ENCODE measurements around the gene SLC38A2. TPM values are rescaled to one million over a fixed set of nuclear protein-coding genes. Genes with fewer than 3 reads are reported as not detected.

Gene SLC38A2
- total RNA-seq, 4 donors from 2014 or later: 632 to 1,386 (median 819) TPM

DNA sequence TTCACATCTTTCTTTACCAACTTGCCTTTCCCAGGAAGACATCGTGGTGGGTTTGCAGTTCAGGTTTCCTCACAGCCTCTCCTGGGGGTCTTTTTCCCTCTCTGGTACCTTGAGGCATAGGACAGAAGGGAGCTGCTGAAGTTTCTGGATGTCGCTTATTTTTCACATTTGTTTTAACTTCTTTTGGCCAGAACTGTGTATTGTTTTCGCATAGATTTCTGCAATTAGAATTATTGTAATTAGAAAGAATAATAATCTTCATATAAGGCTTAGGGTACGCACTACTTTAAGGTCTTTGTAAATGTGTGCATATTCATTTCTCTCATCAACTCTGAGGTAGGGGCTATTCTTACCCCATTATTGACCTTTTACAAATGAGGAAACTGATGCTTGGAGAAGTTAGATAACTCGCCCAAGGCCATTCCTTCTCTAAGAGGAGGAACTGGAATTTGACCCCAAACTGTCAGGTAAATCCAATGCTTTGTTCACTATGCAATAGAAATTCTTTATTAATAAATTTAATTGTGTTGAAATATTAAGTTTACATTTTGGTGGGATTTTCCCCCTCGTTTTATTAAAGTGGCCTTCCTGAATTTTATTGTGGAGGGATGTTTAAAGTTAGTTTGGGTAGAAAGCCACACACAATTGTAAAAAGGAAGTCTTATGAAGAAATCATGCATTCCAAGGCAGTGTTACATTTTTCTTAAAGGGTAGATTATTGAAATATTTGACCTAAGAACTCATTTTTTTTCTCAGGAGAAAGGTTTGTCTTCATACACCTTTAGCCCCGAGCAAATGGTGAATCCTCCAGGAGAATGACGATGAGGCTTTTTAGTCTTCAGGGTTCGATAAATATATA lies 12.1 kb upstream of the SLC38A2 start:
- no peaks in the 10 kb centered on the region for H3K36me3 ChIP-seq
- peak overlapping the region; percentile 64 for H3K4me3 ChIP-seq
- peaks cover 65% of the 10 kb centered on the region for H3K4me1 ChIP-seq
- H3K9me3 ChIP-seq: no peaks in the 10 kb centered on the region
- peak overlapping the region; percentile 97 for H3K27ac ChIP-seq
- TF ChIP-seq EP300 (IDR thresholded peaks at IDR 0.05) (no peak), POLR2A (IDR thresholded peaks at IDR 0.05) (no peak), POLR2AphosphoS5 (IDR thresholded peaks at IDR 0.05) (no peak)
- TF ChIP-seq, protein P1, sequence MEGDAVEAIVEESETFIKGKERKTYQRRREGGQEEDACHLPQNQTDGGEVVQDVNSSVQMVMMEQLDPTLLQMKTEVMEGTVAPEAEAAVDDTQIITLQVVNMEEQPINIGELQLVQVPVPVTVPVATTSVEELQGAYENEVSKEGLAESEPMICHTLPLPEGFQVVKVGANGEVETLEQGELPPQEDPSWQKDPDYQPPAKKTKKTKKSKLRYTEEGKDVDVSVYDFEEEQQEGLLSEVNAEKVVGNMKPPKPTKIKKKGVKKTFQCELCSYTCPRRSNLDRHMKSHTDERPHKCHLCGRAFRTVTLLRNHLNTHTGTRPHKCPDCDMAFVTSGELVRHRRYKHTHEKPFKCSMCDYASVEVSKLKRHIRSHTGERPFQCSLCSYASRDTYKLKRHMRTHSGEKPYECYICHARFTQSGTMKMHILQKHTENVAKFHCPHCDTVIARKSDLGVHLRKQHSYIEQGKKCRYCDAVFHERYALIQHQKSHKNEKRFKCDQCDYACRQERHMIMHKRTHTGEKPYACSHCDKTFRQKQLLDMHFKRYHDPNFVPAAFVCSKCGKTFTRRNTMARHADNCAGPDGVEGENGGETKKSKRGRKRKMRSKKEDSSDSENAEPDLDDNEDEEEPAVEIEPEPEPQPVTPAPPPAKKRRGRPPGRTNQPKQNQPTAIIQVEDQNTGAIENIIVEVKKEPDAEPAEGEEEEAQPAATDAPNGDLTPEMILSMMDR (IDR thresholded peaks at IDR 0.05): no peak
- WGBS: 57% methylated on average over 9 of the region's 9 CpGs
- H3K27me3 ChIP-seq: no peaks in the 10 kb centered on the region
- no peak for DNase-seq (ENCODE audit: low spot score in 2 of 2)

DNA sequence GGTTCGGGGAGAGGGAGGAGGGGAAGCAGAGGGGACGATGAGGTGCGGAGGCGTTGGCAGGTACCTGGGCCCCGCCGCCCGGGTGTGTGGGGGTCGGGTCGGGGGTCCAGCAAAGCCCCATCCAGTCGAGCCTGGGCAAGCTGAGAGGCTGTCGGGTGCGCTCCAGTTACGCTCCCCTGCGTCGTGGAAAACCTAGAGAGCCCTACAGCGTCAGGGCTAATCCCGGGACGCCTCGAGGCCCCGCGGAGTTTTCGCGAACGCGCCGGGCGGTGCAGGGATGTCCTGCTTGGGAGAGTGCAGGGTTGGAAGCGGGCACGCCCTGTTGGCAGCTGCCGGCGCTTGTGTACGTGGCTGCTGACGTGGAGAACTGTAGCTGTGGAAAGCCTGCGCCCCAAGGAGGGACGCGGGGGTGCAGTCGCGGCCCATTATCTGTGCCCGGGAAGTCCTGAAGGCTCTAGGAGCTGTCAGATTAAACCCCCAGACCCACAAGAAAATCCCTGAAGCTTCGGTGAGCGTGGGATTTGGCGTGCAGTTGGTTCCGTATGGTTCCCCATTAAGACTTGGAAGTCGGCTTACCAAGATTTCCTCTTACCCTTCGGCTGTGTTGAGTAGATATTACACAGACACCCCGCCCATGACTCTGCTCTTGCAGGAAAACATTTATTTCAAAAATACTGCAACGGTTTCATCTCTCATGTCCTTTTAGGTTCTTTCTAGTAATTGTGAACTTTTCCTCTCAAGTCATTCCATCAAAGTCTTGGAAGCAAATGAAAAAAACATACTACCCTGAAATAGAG lies 11.3 kb upstream of the SLC38A2 start:
- H3K27ac ChIP-seq: peak overlapping the region; percentile 97
- WGBS: under 1% methylated on average over 23 of the region's 47 CpGs
- no peaks in the 10 kb centered on the region for H3K36me3 ChIP-seq
- H3K27me3 ChIP-seq: no peaks in the 10 kb centered on the region
- DNase-seq (ENCODE audit: low spot score in 2 of 2): peak; percentile 97
- TF ChIP-seq POLR2AphosphoS5 (IDR thresholded peaks at IDR 0.05) (peak; percentile 82 to 96 (median 89)), POLR2A (IDR thresholded peaks at IDR 0.05) (peak; percentile 10 to 90), EP300 (IDR thresholded peaks at IDR 0.05) (no peak)
- TF ChIP-seq, protein P1 (IDR thresholded peaks at IDR 0.05): no peak
- peak overlapping the region; percentile 64 for H3K4me3 ChIP-seq
- no peaks in the 10 kb centered on the region for H3K9me3 ChIP-seq
- peaks cover 63% of the 10 kb centered on the region for H3K4me1 ChIP-seq

DNA sequence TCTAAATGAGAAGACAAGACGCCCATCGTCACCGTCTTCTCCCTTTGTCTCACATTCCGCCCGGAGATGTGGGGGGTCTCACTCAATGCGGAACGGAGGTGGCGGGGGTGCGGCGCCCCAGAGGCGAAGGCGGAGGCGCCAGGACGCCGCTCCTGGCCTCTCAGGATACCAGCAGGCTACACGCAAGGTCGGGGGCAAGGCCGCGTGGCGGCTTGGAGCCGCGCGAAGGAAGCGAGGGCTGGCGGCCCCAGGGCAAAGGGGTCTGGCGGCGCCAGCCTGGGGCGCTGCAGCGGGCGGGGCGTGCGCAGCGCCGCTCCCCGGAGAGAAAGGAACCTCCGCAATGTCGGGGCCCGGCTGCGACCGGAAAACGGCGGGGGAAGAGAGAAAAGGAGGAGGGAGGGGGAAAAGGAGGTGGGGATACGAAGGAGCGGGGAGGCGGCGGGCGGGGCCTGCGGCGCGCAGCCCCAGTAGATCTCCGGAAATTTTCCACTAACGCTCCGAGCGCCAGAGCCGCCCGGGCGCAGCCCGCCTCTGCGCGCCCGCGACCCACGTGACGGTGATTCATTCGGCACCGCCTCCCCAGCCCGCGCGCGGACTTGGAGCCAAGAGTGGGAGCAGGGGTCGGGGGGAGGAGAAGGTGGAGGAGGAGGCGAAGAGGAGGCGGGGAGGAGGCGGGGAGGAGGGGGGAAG lies 10.5 kb upstream of the SLC38A2 start:
- Histone ChIP-seq H3K36me3 (no peaks in the 10 kb centered on the region), H3K27ac (peak overlapping the region; percentile 97), H3K4me3 (peak overlapping the region; percentile 64), H3K4me1 (peaks cover 55% of the 10 kb centered on the region), H3K27me3 (no peaks in the 10 kb centered on the region), H3K9me3 (no peaks in the 10 kb centered on the region)
- peak; percentile 99 for DNase-seq (ENCODE audit: low spot score in 2 of 2)
- TF ChIP-seq POLR2A (IDR thresholded peaks at IDR 0.05) (peak; percentile 57 to 85), EP300 (IDR thresholded peaks at IDR 0.05) (no peak)
- under 1% methylated on average over 73 of the region's 74 CpGs for WGBS

DNA sequence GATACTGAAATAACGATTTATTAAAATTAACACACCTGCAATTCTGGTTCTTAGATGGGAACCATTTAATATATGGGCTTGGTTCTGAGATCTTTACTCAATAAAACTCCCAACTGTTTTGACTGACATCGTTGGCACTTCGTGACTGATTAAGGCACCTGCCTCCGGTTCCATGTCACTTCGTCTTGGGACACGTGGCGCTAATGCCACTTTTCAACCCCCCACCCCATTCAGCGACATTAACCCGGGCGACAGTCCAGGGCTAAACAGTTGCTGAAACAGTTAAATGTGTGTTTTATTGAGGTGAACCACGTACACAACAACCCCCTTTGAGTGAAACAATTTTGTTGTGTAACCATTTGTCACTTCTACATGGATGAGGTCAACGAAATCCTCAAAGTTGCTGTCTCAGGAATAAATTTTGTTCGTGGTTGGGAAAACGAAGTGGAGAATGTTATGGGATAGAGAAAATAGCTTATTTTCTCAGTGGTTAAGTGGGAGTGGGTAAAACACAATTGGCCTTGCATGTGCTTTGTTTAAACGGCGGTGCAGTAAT lies 9.9 kb upstream of the SLC38A2 start:
- Histone ChIP-seq H3K4me3 (peak overlapping the region; percentile 64), H3K27me3 (no peaks in the 10 kb centered on the region), H3K27ac (peak overlapping the region; percentile 97), H3K36me3 (no peaks in the 10 kb centered on the region), H3K4me1 (peaks cover 49% of the 10 kb centered on the region), H3K9me3 (no peaks in the 10 kb centered on the region)
- DNase-seq (ENCODE audit: low spot score in 2 of 2): peak in 1 of 2 donors; percentile 68
- TF ChIP-seq, protein P1 (IDR thresholded peaks at IDR 0.05): no peak
- TF ChIP-seq POLR2A (IDR thresholded peaks at IDR 0.05): no peak
- TF ChIP-seq EP300 (IDR thresholded peaks at IDR 0.05): no peak
- TF ChIP-seq POLR2AphosphoS5 (IDR thresholded peaks at IDR 0.05): no peak
- WGBS: 41% methylated on average over 16 of the region's 16 CpGs

DNA sequence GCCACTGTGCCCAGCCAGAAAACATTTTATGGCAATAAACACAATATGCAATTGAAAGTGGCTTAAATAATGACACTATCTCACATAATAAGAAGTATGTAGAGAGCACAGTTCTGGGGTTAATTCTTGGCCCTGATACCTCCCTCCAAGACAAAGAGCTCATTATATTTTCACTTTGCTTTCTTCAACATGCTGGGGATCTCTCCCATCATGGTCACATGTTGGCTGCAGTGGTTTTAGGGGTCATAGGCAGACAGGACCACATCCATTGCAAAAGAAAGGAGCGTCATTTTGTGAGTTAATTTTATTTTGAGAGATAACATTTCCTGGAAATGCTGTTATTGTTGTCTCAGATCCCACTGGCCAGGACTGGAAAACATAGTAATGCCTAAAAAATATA lies 8.3 kb upstream of the SLC38A2 start:
- Histone ChIP-seq H3K27ac (no peak overlapping the region), H3K4me3 (no peak overlapping the region), H3K4me1 (peaks cover 33% of the 10 kb centered on the region), H3K9me3 (no peaks in the 10 kb centered on the region), H3K36me3 (no peaks in the 10 kb centered on the region), H3K27me3 (no peaks in the 10 kb centered on the region)
- 75% methylated on average over 1 of the region's 1 CpG for WGBS
- TF ChIP-seq, protein P1 (IDR thresholded peaks at IDR 0.05): no peak
- TF ChIP-seq EP300 (IDR thresholded peaks at IDR 0.05) (no peak), POLR2AphosphoS5 (IDR thresholded peaks at IDR 0.05) (no peak), POLR2A (IDR thresholded peaks at IDR 0.05) (no peak)
- no peak for DNase-seq (ENCODE audit: low spot score in 2 of 2)
